ENCODE measurements around the gene BLZF1.
"Not testable (repeated sequence)": the region's sequence is repeated elsewhere in the genome, so short reads cannot be mapped to it uniquely, and the experiment has no call there.

Gene BLZF1

GRCh38 chr1:169367686-169368405, at the start of gene BLZF1, which contains the start of gene NME7:
TSS of gene BLZF1 (plus strand) at chr1:169368195. CDS start at chr1:169369523, 1,328 bp downstream.
TSS of gene NME7 (minus strand) at chr1:169367797. CDS start at chr1:169367710, 87 bp downstream.
- peak; percentile 98 for DNase-seq

GRCh38 chr1:169318536-169319244, 49.3 kb upstream of the BLZF1 start:
- DNase-seq, result no peak

GRCh38 chr1:169321539-169321938, 46.5 kb upstream of the BLZF1 start:
- no peak for DNase-seq

GRCh38 chr1:169322138-169322537, 45.9 kb upstream of the BLZF1 start:
- DNase-seq, result no peak

GRCh38 chr1:169325117-169325516, 42.9 kb upstream of the BLZF1 start:
- no peak for DNase-seq

GRCh38 chr1:169326261-169326955, 41.6 kb upstream of the BLZF1 start:
- DNase-seq, result no peak

- DNase-seq, result no peak
Observed at GRCh38 chr1:169326956-169327268, 41.1 kb upstream of the BLZF1 start.

GRCh38 chr1:169327875-169328274, 40.1 kb upstream of the BLZF1 start:
- no peak for DNase-seq

- no peak for DNase-seq
Observed at GRCh38 chr1:169329383-169329782, 38.6 kb upstream of the BLZF1 start.

- DNase-seq, result no peak
Observed at GRCh38 chr1:169330927-169331326, 37.1 kb upstream of the BLZF1 start.

- not testable (repeated sequence) for DNase-seq
Observed at GRCh38 chr1:169334727-169335126, 33.3 kb upstream of the BLZF1 start.

- DNase-seq, result not testable (repeated sequence)
Observed at GRCh38 chr1:169336947-169337715, 30.9 kb upstream of the BLZF1 start.

- DNase-seq, result no peak
Observed at GRCh38 chr1:169338617-169339016, 29.4 kb upstream of the BLZF1 start.

- no peak for DNase-seq
Observed at GRCh38 chr1:169339773-169340172, 28.2 kb upstream of the BLZF1 start.

GRCh38 chr1:169340882-169341281, 27.1 kb upstream of the BLZF1 start:
- DNase-seq, result no peak

GRCh38 chr1:169342096-169342495, 25.9 kb upstream of the BLZF1 start:
- DNase-seq, result not testable (repeated sequence)

GRCh38 chr1:169345511-169345910, 22.5 kb upstream of the BLZF1 start:
- no peak for DNase-seq

GRCh38 chr1:169346036-169346589, 21.9 kb upstream of the BLZF1 start:
- no peak for DNase-seq

GRCh38 chr1:169347688-169348382, 20.2 kb upstream of the BLZF1 start:
- DNase-seq, result no peak

- DNase-seq, result peak; percentile 90
Observed at GRCh38 chr1:169348383-169349036, 19.5 kb upstream of the BLZF1 start.

GRCh38 chr1:169360415-169360814, 7.6 kb upstream of the BLZF1 start:
- DNase-seq, result no peak

All from eye (tissue), 1 donor.